Measurements from ENCODE around the gene NAPSA.

NAPSA gene

GRCh38 chr19:50327461-50328223, 37.8 kb downstream of the NAPSA start:
- H3K27me3 ChIP-seq (ENCODE audit: low read depth, low read length) = peaks cover 34% of the 10 kb centered on the region
- no peak overlapping the region for H3K27ac ChIP-seq (ENCODE audit: low read length)
- no peaks in the 10 kb centered on the region for H3K9me3 ChIP-seq (ENCODE audit: control insufficient read depth in 1 of 2, low read length in 2 of 2)
- no peak overlapping the region for H3K4me3 ChIP-seq (ENCODE audit: low read depth in 1 of 2, low read length in 2 of 2)
- H3K4me1 ChIP-seq (ENCODE audit: control insufficient read depth in 1 of 2, insufficient read depth in 2 of 2, low read length in 2 of 2) = peaks cover 3 to 32% of the 10 kb centered on the region in 2 donors
- no peaks in the 10 kb centered on the region for H3K36me3 ChIP-seq (ENCODE audit: control insufficient read depth in 1 of 2, insufficient read depth in 2 of 2, low read length in 2 of 2)

DNA sequence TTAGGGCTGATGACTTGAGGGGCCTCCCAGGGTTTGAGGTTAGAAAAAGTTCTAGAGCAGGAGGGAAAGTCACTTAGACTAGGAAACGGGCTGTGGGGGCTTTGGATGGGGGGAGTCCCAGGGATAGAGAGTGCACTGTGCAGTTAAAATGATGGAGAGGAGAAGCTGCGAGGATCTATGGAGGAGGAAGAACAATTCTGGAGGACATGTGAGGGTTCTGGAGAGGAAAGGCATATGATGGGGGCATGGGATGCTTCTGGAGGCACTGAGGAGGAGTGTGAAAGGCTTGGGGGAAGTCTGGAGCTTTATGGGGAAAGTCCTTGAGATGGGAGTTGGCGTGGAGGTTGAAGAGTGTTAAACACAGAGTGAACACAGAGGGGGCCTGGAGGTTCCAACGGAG, 38.4 kb downstream of the NAPSA start:
- no peaks in the 10 kb centered on the region for H3K36me3 ChIP-seq (ENCODE audit: control insufficient read depth in 1 of 2, insufficient read depth in 2 of 2, low read length in 2 of 2)
- H3K9me3 ChIP-seq (ENCODE audit: control insufficient read depth in 1 of 2, low read length in 2 of 2) = no peaks in the 10 kb centered on the region
- H3K27me3 ChIP-seq (ENCODE audit: low read depth, low read length) = peaks cover 28% of the 10 kb centered on the region
- H3K4me3 ChIP-seq (ENCODE audit: low read depth in 1 of 2, low read length in 2 of 2) = no peak overlapping the region
- H3K27ac ChIP-seq (ENCODE audit: low read length) = no peak overlapping the region
- peaks cover 3 to 29% of the 10 kb centered on the region in 2 donors for H3K4me1 ChIP-seq (ENCODE audit: control insufficient read depth in 1 of 2, insufficient read depth in 2 of 2, low read length in 2 of 2)

- Histone ChIP-seq H3K27ac (ENCODE audit: low read length) (no peak overlapping the region), H3K9me3 (ENCODE audit: control insufficient read depth in 1 of 2, low read length in 2 of 2) (no peaks in the 10 kb centered on the region), H3K27me3 (ENCODE audit: low read depth, low read length) (peaks cover 26% of the 10 kb centered on the region), H3K4me3 (ENCODE audit: low read depth in 1 of 2, low read length in 2 of 2) (no peak overlapping the region), H3K4me1 (ENCODE audit: control insufficient read depth in 1 of 2, insufficient read depth in 2 of 2, low read length in 2 of 2) (peaks cover 3 to 29% of the 10 kb centered on the region in 2 donors), H3K36me3 (ENCODE audit: control insufficient read depth in 1 of 2, insufficient read depth in 2 of 2, low read length in 2 of 2) (no peaks in the 10 kb centered on the region)
Measured at GRCh38 chr19:50326101-50326664, 39.3 kb downstream of the NAPSA start.

GRCh38 chr19:50325310-50326100, 39.9 kb downstream of the NAPSA start:
- H3K36me3 ChIP-seq (ENCODE audit: control insufficient read depth in 1 of 2, insufficient read depth in 2 of 2, low read length in 2 of 2) = no peaks in the 10 kb centered on the region
- H3K4me3 ChIP-seq (ENCODE audit: low read depth in 1 of 2, low read length in 2 of 2) = no peak overlapping the region
- H3K27ac ChIP-seq (ENCODE audit: low read length) = no peak overlapping the region
- H3K27me3 ChIP-seq (ENCODE audit: low read depth, low read length) = peaks cover 24% of the 10 kb centered on the region
- H3K4me1 ChIP-seq (ENCODE audit: control insufficient read depth in 1 of 2, insufficient read depth in 2 of 2, low read length in 2 of 2) = peaks cover 3 to 25% of the 10 kb centered on the region in 2 donors
- H3K9me3 ChIP-seq (ENCODE audit: control insufficient read depth in 1 of 2, low read length in 2 of 2) = no peaks in the 10 kb centered on the region

GRCh38 chr19:50324331-50324730, 41.1 kb downstream of the NAPSA start:
- no peaks in the 10 kb centered on the region for H3K36me3 ChIP-seq (ENCODE audit: control insufficient read depth in 1 of 2, insufficient read depth in 2 of 2, low read length in 2 of 2)
- H3K27me3 ChIP-seq (ENCODE audit: low read depth, low read length) = peaks cover 19% of the 10 kb centered on the region
- H3K4me1 ChIP-seq (ENCODE audit: control insufficient read depth in 1 of 2, insufficient read depth in 2 of 2, low read length in 2 of 2) = peaks cover 0 to 14% of the 10 kb centered on the region in 2 donors
- no peak overlapping the region for H3K27ac ChIP-seq (ENCODE audit: low read length)
- H3K4me3 ChIP-seq (ENCODE audit: low read depth in 1 of 2, low read length in 2 of 2) = no peak overlapping the region
- no peaks in the 10 kb centered on the region for H3K9me3 ChIP-seq (ENCODE audit: control insufficient read depth in 1 of 2, low read length in 2 of 2)

- Histone ChIP-seq H3K4me3 (ENCODE audit: low read depth in 1 of 2, low read length in 2 of 2) (no peak overlapping the region), H3K4me1 (ENCODE audit: control insufficient read depth in 1 of 2, insufficient read depth in 2 of 2, low read length in 2 of 2) (peaks cover 0 to 13% of the 10 kb centered on the region in 2 donors), H3K36me3 (ENCODE audit: control insufficient read depth in 1 of 2, insufficient read depth in 2 of 2, low read length in 2 of 2) (no peaks in the 10 kb centered on the region), H3K27me3 (ENCODE audit: low read depth, low read length) (peaks cover 19% of the 10 kb centered on the region), H3K9me3 (ENCODE audit: control insufficient read depth in 1 of 2, low read length in 2 of 2) (no peaks in the 10 kb centered on the region), H3K27ac (ENCODE audit: low read length) (no peak overlapping the region)
Measured at GRCh38 chr19:50323782-50324133, 41.7 kb downstream of the NAPSA start.

DNA sequence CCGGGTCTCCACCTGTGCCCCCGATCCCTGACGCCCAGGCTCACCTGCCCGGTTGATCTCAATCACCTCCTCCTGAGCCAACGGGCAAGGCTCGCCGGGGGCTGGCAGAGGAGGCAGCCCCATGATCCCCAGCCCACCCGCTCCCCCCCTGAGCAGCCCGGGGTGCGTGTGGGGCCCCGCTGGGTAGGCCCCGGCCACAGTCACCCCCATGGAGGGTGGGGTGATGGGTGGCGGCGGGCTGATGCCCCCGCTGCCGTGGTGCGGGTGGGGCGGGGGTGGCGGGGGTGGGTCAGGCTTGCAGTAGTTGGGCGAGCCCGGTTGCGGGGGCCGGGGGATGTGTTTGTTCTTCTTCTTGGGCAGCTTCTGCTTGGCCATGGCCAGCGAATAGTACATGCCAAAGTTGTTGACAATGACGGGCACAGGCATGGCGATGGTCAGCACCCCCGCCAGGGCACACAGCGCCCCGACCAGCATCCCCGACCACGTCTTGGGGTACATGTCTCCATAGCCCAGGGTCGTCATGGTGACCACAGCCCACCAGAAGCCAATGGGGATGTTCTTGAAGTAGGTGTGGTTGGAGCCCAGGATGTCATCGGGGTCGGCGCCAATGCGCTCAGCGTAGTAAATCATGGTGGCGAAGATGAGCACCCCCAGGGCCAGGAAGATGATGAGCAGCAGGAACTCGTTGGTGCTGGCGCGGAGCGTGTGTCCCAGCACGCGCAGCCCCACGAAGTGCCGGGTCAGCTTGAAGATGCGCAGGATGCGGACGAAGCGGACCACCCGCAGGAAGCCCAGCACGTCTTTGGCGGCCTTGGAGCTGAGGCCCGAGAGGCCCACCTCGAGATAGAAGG, 42.3 kb downstream of the NAPSA start:
- no peaks in the 10 kb centered on the region for H3K9me3 ChIP-seq (ENCODE audit: control insufficient read depth in 1 of 2, low read length in 2 of 2)
- H3K27me3 ChIP-seq (ENCODE audit: low read depth, low read length) = peaks cover 19% of the 10 kb centered on the region
- no peaks in the 10 kb centered on the region for H3K36me3 ChIP-seq (ENCODE audit: control insufficient read depth in 1 of 2, insufficient read depth in 2 of 2, low read length in 2 of 2)
- H3K27ac ChIP-seq (ENCODE audit: low read length) = no peak overlapping the region
- H3K4me1 ChIP-seq (ENCODE audit: control insufficient read depth in 1 of 2, insufficient read depth in 2 of 2, low read length in 2 of 2) = peaks cover 0 to 13% of the 10 kb centered on the region in 2 donors
- H3K4me3 ChIP-seq (ENCODE audit: low read depth in 1 of 2, low read length in 2 of 2) = no peak overlapping the region

- Histone ChIP-seq H3K27ac (ENCODE audit: low read length) (no peak overlapping the region), H3K9me3 (ENCODE audit: control insufficient read depth in 1 of 2, low read length in 2 of 2) (no peaks in the 10 kb centered on the region), H3K4me3 (ENCODE audit: low read depth in 1 of 2, low read length in 2 of 2) (no peak overlapping the region), H3K27me3 (ENCODE audit: low read depth, low read length) (peaks cover 13% of the 10 kb centered on the region), H3K36me3 (ENCODE audit: control insufficient read depth in 1 of 2, insufficient read depth in 2 of 2, low read length in 2 of 2) (no peaks in the 10 kb centered on the region), H3K4me1 (ENCODE audit: control insufficient read depth in 1 of 2, insufficient read depth in 2 of 2, low read length in 2 of 2) (peaks cover 0 to 9% of the 10 kb centered on the region in 2 donors)
Measured at GRCh38 chr19:50322234-50322633, 43.2 kb downstream of the NAPSA start.

DNA sequence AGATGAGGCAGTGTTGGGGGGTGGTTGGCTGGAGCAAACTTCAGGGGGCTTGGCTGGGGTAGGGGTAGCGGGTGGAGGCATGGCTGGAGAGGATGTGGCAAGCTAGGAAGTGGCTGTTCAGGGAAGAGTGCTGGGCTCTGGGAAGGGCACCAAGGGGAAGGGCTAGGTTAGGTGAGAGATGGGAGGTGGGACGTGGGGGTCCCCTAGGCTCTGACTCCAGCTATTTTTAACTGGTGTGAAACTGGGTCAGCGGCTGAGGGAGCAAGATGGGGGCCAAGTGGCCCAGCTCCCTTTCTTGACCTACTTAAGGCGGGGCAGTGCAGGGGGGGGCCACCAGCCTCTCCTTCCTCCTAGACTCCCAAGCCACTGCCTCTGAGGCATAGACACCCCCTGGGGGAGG, 43.6 kb downstream of the NAPSA start:
- Histone ChIP-seq H3K4me3 (ENCODE audit: low read depth in 1 of 2, low read length in 2 of 2) (no peak overlapping the region), H3K4me1 (ENCODE audit: control insufficient read depth in 1 of 2, insufficient read depth in 2 of 2, low read length in 2 of 2) (peaks cover 0 to 9% of the 10 kb centered on the region in 2 donors), H3K36me3 (ENCODE audit: control insufficient read depth in 1 of 2, insufficient read depth in 2 of 2, low read length in 2 of 2) (no peaks in the 10 kb centered on the region), H3K9me3 (ENCODE audit: control insufficient read depth in 1 of 2, low read length in 2 of 2) (no peaks in the 10 kb centered on the region), H3K27me3 (ENCODE audit: low read depth, low read length) (peaks cover 9% of the 10 kb centered on the region), H3K27ac (ENCODE audit: low read length) (no peak overlapping the region)

DNA sequence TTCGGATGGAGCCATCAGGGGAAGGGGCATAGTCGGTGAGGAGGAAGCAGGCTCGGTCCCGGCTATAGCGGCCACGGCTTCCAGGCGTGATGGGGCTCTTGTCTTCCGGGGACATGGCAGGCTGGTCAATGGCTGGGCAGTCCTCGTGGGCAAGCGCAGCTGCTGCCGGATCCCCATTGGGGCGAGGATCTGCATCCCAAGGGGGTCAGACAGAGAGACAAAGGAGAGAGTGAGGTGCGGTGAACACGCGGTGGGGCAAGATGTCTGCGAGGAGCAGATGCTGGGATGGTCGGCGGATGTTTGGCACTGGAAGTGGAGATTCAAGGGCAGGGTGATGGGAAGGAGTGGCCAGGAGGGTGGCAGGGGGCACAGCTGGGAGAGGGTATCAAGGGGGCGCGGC, 44.8 kb downstream of the NAPSA start:
- peaks cover 0 to under 1% of the 10 kb centered on the region in 2 donors for H3K4me1 ChIP-seq (ENCODE audit: control insufficient read depth in 1 of 2, insufficient read depth in 2 of 2, low read length in 2 of 2)

DNA sequence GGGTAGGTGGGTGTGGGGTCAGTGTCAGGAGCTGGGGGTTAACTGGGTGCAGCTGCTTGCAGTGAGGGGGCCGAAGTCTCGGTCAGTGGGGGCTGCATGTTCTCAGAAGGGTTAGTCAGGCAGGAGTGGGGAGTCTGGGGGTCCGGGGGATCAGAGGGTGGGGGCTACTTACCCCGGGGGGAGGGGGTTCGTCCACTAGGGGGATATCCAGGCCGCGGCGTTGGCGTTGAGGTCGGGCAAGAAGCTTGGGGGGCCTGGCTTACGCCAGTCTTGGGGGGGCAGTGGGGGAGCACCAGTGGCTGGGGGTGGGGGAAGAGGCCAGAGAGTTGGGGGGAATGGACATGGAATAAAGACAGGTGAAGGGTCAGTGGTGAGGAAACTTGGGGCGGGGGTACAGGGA, 45.4 kb downstream of the NAPSA start:
- Histone ChIP-seq H3K27me3 (ENCODE audit: low read depth, low read length) (peaks cover 5% of the 10 kb centered on the region), H3K4me1 (ENCODE audit: control insufficient read depth in 1 of 2, insufficient read depth in 2 of 2, low read length in 2 of 2) (no peaks in the 10 kb centered on the region), H3K36me3 (ENCODE audit: control insufficient read depth in 1 of 2, insufficient read depth in 2 of 2, low read length in 2 of 2) (no peaks in the 10 kb centered on the region), H3K4me3 (ENCODE audit: low read depth in 1 of 2, low read length in 2 of 2) (no peak overlapping the region), H3K9me3 (ENCODE audit: control insufficient read depth in 1 of 2, low read length in 2 of 2) (no peaks in the 10 kb centered on the region), H3K27ac (ENCODE audit: low read length) (no peak overlapping the region)

More for the DNA sequence above, 44.8 kb downstream of the NAPSA start:
- Histone ChIP-seq H3K27ac (ENCODE audit: low read length) (no peak overlapping the region), H3K4me3 (ENCODE audit: low read depth in 1 of 2, low read length in 2 of 2) (no peak overlapping the region), H3K36me3 (ENCODE audit: control insufficient read depth in 1 of 2, insufficient read depth in 2 of 2, low read length in 2 of 2) (no peaks in the 10 kb centered on the region), H3K27me3 (ENCODE audit: low read depth, low read length) (peaks cover 5% of the 10 kb centered on the region), H3K9me3 (ENCODE audit: control insufficient read depth in 1 of 2, low read length in 2 of 2) (no peaks in the 10 kb centered on the region)

Measured in muscle layer of duodenum (tissue), 2 donors.